Subcutaneous adipose tissue (tissue), 4 donors: ENCODE measurements around the gene ISM1. TPM values are rescaled to one million over a fixed set of nuclear protein-coding genes. Genes with fewer than 3 reads are reported as not detected.

Source experiments
- total RNA-seq, 4 donors: library from RNA; depleted of rRNA; stranded (reverse); fragments of >200 nt; gene quantifications; one replicate each; pipeline ENCODE4 v1.1.0, GENCODE V29; 2016
- TF ChIP-seq, protein P1 (sequence below): fragments of 450-650 bp; IDR thresholded peaks from one replicate; pipeline ENCODE4 v1.5.1; 2016; ENCODE audit warnings: low read depth, mild to moderate bottlenecking, control low read depth, antibody characterized with exemption, moderate library complexity

Gene ISM1
- total RNA-seq, 4 donors from 2014 or later, result 12.2 to 16.0 (median 12.6) TPM

DNA sequence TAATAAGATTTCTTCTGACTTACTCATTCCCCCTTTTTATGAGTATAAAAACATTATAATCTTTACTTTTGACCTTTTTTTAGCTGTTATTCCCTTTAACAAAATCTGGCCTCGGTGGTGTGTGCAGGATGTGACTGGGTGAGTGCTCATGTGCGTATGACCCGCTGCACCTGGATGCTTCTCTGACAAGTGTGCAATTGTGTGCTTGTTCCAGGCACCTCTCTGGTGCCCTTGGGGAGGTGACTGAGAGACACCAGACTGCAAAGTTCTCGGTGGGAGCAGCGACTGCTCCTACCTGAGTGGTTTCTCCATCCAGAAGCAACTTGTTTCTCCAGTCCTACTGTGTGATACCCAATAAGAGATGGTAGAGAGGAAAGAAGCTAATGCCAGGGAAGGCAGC is 65.0 kb downstream of the ISM1 start:
- TF ChIP-seq, protein P1, sequence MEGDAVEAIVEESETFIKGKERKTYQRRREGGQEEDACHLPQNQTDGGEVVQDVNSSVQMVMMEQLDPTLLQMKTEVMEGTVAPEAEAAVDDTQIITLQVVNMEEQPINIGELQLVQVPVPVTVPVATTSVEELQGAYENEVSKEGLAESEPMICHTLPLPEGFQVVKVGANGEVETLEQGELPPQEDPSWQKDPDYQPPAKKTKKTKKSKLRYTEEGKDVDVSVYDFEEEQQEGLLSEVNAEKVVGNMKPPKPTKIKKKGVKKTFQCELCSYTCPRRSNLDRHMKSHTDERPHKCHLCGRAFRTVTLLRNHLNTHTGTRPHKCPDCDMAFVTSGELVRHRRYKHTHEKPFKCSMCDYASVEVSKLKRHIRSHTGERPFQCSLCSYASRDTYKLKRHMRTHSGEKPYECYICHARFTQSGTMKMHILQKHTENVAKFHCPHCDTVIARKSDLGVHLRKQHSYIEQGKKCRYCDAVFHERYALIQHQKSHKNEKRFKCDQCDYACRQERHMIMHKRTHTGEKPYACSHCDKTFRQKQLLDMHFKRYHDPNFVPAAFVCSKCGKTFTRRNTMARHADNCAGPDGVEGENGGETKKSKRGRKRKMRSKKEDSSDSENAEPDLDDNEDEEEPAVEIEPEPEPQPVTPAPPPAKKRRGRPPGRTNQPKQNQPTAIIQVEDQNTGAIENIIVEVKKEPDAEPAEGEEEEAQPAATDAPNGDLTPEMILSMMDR, result no peak

DNA sequence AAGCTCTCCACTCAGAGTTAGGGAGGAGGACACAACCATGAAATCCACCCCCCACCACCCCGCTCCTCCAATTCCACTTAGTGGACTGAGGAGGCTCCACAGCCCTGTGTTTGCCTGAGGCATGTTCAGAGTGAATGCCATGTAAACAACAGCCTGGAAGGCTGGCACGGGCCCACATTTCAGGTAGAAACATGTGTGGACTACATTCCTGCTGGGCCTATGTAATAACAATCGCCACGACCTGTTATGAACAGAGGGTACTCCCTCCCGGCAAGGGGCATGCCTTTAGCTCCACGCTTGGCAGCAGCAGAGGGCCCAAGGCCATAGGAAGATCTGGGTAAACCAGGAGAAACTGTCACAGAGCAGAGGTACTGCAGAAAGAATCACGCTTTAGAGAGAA is 65.5 kb downstream of the ISM1 start:
- TF ChIP-seq, protein P1, result no peak

DNA sequence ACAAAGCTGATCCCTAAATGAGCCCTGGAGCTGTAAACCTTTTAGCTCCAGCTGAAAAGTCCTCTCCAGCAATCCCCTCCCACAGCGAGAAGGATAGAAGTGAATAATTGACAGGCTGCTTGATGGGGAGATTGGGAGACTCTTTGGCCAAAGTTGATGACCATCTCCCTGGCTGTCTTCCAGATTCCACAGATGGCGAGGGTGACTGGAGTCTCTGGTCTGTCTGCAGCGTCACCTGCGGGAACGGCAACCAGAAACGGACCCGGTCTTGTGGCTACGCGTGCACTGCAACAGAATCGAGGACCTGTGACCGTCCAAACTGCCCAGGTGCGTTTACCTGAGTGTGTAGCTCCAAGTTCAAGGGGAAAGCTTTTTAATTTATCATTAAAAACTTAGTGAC is 67.3 kb downstream of the ISM1 start:
- TF ChIP-seq, protein P1, result no peak

DNA sequence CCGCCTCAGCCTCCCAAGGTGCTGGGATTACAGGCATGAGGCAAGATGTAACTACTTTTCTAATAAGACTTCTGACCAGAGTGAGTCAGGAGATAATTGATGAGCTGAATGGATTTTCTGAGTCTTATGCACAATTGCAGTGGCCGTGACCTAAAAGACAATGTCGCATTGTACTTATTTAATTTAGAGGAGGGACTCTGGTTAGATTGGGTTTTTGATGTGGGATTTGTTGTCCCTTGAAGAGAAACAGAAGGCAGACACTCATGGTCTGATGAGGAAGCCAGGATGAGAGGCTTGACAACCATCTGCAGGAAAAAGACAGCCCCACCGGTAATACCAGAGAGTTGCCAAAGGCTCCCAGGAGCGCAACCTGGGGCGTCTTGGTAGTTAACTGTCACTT is 68.0 kb downstream of the ISM1 start:
- TF ChIP-seq, protein P1, result no peak

DNA sequence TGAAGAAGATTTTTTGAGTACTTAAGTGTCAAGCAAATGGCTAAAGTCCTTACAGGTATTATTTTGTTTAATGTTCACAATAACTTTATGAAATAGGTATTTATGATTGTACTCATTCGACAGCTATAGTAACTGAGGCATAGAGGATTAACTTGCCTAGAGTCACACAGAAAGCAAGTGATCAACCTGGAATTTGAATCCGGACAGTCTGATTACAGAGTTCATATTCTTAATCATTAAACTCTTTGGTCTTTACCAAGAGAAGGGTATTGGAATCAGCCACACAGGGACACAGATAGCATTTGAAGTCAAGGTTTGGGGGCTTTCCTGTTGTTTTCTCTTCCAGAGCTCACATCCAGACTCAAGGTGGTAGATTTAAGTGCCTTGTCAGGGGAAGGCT is 69.7 kb downstream of the ISM1 start:
- TF ChIP-seq, protein P1, result no peak

DNA sequence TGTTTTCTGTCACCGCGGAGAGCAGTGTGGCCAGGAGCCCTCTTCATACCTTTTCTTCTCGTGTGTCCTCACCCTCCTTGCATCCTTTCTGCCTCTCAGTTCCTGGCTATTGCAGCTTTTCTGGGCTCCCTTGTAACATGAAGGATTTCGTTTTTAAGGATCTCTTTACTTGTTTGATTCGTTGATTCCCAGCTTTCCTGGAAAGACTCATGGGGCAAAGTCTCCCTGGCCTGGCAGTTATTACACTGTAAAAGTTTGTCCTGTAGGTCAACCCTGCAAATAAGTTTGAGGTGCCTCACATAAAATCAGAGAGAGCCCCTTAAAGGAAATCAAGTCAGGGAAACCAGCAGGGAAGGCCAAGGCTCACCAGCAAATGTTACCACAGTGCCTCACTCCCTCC is 70.1 kb downstream of the ISM1 start:
- TF ChIP-seq, protein P1, result no peak

DNA sequence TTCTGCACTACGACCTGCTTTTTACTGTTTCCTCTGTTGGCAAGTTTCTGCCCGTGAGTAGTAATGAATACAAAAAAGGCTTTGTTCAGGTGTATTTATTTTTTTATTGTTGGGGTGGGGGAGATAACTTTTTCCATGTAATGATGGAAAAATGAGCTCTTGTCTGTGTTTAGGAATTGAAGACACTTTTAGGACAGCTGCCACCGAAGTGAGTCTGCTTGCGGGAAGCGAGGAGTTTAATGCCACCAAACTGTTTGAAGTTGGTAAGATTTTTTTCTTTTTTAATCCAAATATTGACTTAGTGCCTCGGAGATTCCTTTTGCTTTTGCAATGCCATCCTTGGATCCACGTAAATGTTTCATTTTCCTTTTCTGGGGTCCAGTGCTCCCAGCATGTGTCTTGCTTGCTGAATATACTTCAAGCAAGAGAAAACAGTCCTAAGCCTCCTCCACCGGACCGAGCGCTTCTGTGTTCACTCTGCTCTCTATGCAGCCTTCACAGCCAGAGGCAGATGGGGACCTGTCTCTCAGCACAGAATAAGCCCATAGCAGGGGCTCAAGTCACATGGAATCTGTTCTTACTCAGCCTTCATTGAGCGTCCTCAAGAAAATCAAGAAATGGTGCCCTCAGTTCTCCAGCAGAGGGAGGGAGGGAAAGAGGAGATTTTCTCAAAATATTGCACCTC is 71.3 kb downstream of the ISM1 start:
- TF ChIP-seq, protein P1, result no peak
